GM12873 (cell line): ENCODE measurements around the gene EFCAB8.

Source experiments
- TF ChIP-seq, protein P1 (sequence below): IDR thresholded peaks from 2 replicates; pipeline ENCODE4 v1.5.1; 2012; ENCODE audit warnings: low read depth, mild to moderate bottlenecking, moderate library complexity, low read length, control low read depth; ENCODE audit not compliant: insufficient read depth; ENCODE audit errors: missing control alignments

EFCAB8 gene

DNA sequence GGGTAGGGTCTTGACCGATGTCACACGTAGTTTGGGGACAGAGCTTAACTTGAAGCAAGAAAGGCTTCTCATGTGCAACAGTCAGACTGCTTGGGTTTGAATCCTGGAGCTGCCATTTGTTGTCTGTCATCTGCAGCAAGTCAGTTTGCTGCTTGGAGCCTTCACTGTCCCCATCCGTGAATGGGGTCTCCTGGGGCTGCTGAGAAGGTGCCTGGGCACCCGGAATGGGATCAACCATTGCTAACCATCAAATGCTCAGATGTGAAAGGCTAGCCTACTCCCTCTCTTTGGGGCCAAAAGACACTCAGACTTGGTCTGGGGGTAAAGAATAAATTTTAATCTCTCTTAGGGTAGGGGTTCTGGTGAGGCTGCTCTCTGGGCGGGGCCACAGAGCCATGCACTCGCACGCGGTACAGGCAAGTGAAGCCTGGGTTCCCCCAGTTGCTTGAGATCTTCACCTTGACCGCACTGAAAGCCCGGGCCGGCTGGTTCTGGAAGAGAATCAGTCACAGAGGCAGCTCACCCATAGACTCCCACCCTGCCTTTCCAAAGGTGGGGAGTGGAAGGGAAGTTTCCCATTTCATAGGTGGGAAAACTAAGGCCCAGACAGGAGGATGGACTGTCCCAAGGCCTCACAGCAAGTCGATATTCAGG, 124.9 kb downstream of the EFCAB8 start:
- TF ChIP-seq, protein P1, sequence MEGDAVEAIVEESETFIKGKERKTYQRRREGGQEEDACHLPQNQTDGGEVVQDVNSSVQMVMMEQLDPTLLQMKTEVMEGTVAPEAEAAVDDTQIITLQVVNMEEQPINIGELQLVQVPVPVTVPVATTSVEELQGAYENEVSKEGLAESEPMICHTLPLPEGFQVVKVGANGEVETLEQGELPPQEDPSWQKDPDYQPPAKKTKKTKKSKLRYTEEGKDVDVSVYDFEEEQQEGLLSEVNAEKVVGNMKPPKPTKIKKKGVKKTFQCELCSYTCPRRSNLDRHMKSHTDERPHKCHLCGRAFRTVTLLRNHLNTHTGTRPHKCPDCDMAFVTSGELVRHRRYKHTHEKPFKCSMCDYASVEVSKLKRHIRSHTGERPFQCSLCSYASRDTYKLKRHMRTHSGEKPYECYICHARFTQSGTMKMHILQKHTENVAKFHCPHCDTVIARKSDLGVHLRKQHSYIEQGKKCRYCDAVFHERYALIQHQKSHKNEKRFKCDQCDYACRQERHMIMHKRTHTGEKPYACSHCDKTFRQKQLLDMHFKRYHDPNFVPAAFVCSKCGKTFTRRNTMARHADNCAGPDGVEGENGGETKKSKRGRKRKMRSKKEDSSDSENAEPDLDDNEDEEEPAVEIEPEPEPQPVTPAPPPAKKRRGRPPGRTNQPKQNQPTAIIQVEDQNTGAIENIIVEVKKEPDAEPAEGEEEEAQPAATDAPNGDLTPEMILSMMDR: no peak

DNA sequence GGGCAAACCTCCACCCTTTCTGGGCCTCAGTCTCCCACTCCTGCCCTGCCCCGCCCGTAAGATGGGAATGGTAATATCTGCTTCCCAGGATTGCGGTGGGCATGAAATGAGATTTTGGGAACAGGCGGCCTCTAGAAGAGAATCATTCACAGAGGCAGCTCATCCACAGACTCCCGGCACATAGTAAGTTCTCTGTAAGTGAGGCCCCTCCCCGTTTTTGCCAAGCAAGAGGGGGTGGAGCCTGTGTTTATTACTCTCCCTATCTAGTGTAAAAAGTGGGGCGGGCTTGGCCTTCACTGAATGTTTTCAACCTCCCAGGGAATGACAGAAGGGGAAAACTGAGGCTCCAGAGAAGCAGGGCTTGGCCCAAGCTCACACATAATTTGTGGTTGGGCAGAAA, 125.5 kb downstream of the EFCAB8 start:
- TF ChIP-seq, protein P1: no peak

DNA sequence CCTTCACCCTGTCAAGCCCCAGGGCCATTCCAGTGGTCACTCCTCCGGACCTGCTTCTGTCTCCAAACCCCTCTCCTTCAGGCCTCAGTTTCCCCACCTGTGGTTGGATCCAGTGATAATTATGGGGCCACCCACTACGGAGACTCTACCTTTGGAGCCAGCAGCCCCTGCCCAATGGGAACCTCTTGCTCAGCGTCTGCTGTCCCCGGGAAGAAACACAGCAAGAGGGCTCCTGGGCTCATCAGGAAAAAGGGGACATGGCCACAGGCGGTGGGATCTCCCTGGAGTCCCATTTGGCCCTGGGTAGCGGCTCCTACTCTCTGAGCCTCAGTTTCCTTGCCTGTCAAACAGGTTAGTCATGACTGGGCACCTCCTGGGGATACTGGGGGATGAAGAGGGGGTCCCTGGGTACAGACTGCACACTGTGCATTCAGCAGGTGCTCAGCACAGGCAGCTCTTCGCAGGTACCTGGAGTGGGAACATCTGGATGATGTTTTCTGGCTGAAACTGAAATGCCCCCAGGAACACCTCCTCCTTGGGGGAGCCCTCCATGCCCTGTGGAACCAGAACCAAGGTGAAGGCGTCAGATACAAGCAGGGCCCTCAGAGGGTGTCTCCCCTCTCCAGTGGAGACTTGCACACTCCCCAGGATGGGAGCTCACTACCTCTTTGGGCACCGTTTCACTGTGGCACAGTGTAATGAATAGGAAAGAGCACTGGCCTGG, 126.1 kb downstream of the EFCAB8 start:
- TF ChIP-seq, protein P1: no peak

DNA sequence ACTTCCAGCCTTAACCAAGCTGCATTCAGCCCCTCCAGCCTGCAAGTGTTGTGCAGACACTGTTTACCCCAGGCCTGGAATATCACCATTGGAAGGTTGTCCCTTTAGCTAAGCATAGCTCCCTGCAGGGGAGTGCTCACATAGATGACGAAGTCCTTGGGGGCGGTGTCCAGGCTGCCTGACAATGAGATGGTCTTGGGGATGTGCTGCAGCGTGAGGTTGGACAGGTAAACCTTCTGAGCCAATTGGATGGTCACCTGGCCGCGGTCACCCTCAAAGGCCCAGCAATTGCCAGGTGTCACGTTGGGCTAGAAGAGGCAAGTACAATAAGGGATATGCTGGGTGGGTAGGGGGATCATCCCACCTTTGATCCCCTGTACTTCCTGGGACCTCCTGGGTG, 126.9 kb downstream of the EFCAB8 start:
- TF ChIP-seq, protein P1: no peak

DNA sequence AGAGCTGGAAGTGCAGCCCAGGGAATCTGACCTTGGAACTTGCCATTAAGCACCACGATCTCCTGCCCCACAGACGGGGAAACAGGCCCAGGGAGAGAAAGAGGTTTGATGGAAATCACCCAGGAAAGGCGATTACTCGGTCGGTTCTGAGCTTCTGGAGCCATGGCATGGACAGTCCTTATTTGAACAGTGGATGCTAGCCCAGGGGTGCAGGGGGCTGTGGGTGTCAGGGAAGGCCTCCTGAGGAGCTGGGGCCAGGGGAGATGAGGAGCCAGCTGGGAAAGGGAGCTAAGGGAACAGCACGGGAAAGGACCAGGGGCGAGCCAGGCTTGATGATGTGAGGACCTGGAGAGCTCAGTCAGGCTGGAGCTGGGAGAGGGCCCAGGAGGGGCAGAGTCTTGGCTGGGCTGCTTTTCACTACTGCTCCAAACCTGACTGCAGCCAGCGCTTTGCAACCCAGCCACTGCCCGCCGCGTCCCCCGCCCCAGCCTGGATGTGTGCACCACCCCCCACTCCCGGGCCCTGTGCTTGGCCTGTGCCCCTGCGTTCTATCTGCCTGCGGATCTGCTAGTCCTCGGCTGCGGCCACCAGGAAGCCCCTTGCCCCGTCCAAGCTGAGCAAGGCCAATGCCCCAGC, 127.7 kb downstream of the EFCAB8 start:
- TF ChIP-seq, protein P1: no peak

DNA sequence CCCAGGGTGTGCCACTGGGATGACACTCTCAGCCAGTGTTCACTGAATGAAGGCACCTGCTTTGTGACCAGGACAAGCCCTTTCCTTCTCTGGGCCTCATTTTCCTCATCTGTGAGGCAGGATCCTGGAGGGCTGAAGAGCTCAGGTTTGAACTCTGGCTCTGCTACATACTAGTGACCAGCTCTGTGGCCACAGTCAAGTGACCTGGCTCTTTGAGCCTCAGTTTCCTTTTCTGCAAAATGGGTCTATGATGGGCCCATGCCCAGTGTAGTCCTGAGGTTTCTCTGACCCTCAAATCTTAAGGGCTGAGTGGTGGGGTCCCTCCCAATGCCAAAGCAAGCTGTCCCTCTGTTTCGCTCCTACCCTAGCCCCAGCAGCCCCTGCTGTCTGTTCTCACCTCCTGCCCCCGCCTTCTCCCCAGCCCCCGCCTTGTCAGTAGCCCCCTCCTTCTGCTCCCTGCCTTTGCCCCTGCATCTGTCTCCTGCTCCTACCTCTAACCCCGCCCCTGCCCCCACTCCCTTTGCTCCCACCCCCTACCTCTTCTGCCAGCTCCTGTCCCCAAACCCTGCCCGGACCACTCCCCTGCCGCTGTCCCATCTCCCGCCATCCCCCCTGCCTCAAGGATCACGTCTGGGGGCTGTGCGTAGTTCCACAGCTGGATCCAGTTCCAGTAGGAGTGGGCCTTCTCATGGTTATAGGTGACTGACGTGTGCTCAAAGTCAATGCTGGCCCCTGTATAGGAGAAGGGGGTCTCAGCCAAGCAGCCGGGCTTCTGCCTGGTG, 128.5 kb downstream of the EFCAB8 start:
- TF ChIP-seq, protein P1: no peak

DNA sequence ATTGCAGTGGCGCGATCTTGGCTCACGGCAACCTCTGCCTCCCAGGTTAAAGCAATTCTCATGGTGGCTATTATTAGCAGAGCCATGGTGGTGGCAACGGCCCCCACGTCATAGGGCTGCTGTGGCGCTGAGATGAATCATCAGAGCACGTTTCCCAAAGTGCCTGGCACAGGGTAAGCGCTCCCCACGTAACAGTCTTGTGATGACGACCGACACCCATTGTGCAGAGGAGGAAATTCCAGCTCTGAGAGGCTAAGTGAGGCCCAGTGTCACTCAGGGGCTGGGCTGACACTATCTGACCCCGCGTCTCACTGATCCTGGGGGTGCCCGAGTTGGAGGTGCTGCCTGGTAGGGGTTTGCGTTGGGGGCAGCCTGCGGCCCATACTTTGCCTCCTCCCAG, 129.3 kb downstream of the EFCAB8 start:
- TF ChIP-seq, protein P1: no peak
